Daoy (cell line): ENCODE data around the gene PDE5A. TPM values are rescaled to one million over a fixed set of nuclear protein-coding genes. Genes with fewer than 3 reads are reported as not detected.

ENCODE experiments used
- DNase-seq: peaks from one replicate; pipeline ENCODE4 v3.0.0-alpha.2; 2015; ENCODE audit warnings: low read depth
- total RNA-seq: library from RNA; depleted of rRNA; stranded (reverse); fragments of >200 nt; shearing (Covaris generic); gene quantifications from 2 replicates; pipeline ENCODE4 v1.2.3, GENCODE V29; 2014

The PDE5A gene
- total RNA-seq, 1 experiment from 2014 or later: 8.3 TPM

- DNase-seq: no peak
Measured at GRCh38 chr4:119521268-119521667, 107.3 kb downstream of the PDE5A start.

GRCh38 chr4:119518915-119519410 is 109.6 kb downstream of the PDE5A start:
- DNase-seq: no peak

- DNase-seq: no peak
Measured at GRCh38 chr4:119518230-119518892, 110.2 kb downstream of the PDE5A start.

- no peak for DNase-seq
Measured at GRCh38 chr4:119517361-119518229, 111.0 kb downstream of the PDE5A start.

GRCh38 chr4:119512398-119512797 is 116.2 kb downstream of the PDE5A start:
- no peak for DNase-seq

GRCh38 chr4:119510395-119511149 is 118.0 kb downstream of the PDE5A start:
- no peak for DNase-seq

- DNase-seq: no peak
Measured at GRCh38 chr4:119508281-119508680, 120.3 kb downstream of the PDE5A start.

GRCh38 chr4:119506806-119507205 is 121.8 kb downstream of the PDE5A start:
- DNase-seq: no peak

GRCh38 chr4:119504616-119505015 is 124.0 kb downstream of the PDE5A start:
- DNase-seq: no peak

GRCh38 chr4:119501740-119502139 is 126.9 kb downstream of the PDE5A start:
- DNase-seq: no peak

GRCh38 chr4:119498527-119498926 is 130.1 kb downstream of the PDE5A start:
- DNase-seq: no peak

GRCh38 chr4:119493886-119494285 is 134.7 kb downstream of the PDE5A start:
- DNase-seq: no peak

GRCh38 chr4:119493419-119493818 is 135.2 kb downstream of the PDE5A start:
- no peak for DNase-seq

- DNase-seq: peak; percentile 0
Measured at GRCh38 chr4:119490335-119490734, 138.3 kb downstream of the PDE5A start.

GRCh38 chr4:119489305-119489704 is 139.3 kb downstream of the PDE5A start:
- DNase-seq: no peak

GRCh38 chr4:119480331-119480730 is 148.3 kb downstream of the PDE5A start:
- no peak for DNase-seq

- no peak for DNase-seq
Measured at GRCh38 chr4:119479835-119480234, 148.8 kb downstream of the PDE5A start.

- DNase-seq: no peak
Measured at GRCh38 chr4:119479180-119479808, 149.3 kb downstream of the PDE5A start.

- DNase-seq: no peak
Measured at GRCh38 chr4:119478446-119479179, 150.0 kb downstream of the PDE5A start.

- DNase-seq: no peak
Measured at GRCh38 chr4:119477412-119478053, 151.1 kb downstream of the PDE5A start.

- DNase-seq: no peak
Measured at GRCh38 chr4:119471259-119471658, 157.3 kb downstream of the PDE5A start.
